GM21381 (cell line): ENCODE measurements around the gene DNTTIP2.
"Not testable (repeated sequence)": the region's sequence is repeated elsewhere in the genome, so short reads cannot be mapped to it uniquely, and the experiment has no call there.

ENCODE experiments used
- ATAC-seq: cut with Tn5 transposase; IDR thresholded peaks from one replicate; pipeline ENCODE4 v1.9.1; 2021; ENCODE audit warnings: mild to moderate bottlenecking, moderate library complexity; ENCODE audit not compliant: unreplicated experiment

The DNTTIP2 gene

GRCh38 chr1:93876244-93876643 lies 2.8 kb downstream of the DNTTIP2 start:
- no peak for ATAC-seq

- ATAC-seq: no peak
Observed at GRCh38 chr1:93874025-93874651, 4.9 kb downstream of the DNTTIP2 start.

GRCh38 chr1:93871366-93871765 lies 7.6 kb downstream of the DNTTIP2 start:
- no peak for ATAC-seq

- ATAC-seq: no peak
Observed at GRCh38 chr1:93869653-93870052, 9.4 kb downstream of the DNTTIP2 start.

GRCh38 chr1:93868492-93868891 lies 10.5 kb downstream of the DNTTIP2 start:
- ATAC-seq: not testable (repeated sequence)

- ATAC-seq: no peak
Observed at GRCh38 chr1:93865253-93865652, 13.8 kb downstream of the DNTTIP2 start.

- no peak for ATAC-seq
Observed at GRCh38 chr1:93864175-93864574, 14.8 kb downstream of the DNTTIP2 start.

- not testable (repeated sequence) for ATAC-seq
Observed at GRCh38 chr1:93857653-93858052, 21.4 kb downstream of the DNTTIP2 start.

GRCh38 chr1:93855983-93856382 lies 23.0 kb downstream of the DNTTIP2 start:
- ATAC-seq: not testable (repeated sequence)

- no peak for ATAC-seq
Observed at GRCh38 chr1:93853940-93854339, 25.1 kb downstream of the DNTTIP2 start.

- no peak for ATAC-seq
Observed at GRCh38 chr1:93851878-93852277, 27.1 kb downstream of the DNTTIP2 start.

- ATAC-seq: no peak
Observed at GRCh38 chr1:93851327-93851712, 27.7 kb downstream of the DNTTIP2 start.

- ATAC-seq: not testable (repeated sequence)
Observed at GRCh38 chr1:93850687-93851326, 28.2 kb downstream of the DNTTIP2 start.

GRCh38 chr1:93848350-93848883 lies 30.6 kb downstream of the DNTTIP2 start:
- ATAC-seq: no peak

- ATAC-seq: peak; percentile 23
Observed at GRCh38 chr1:93847811-93848288, 31.2 kb downstream of the DNTTIP2 start.

- peak; percentile 68 for ATAC-seq
Observed at GRCh38 chr1:93846992-93847810, 31.8 kb downstream of the DNTTIP2 start.

- ATAC-seq: peak; percentile 39
Observed at GRCh38 chr1:93846206-93846991, 32.6 kb downstream of the DNTTIP2 start.

- ATAC-seq: peak; percentile 1
Observed at GRCh38 chr1:93845538-93846205, 33.3 kb downstream of the DNTTIP2 start.

- no peak for ATAC-seq
Observed at GRCh38 chr1:93844262-93845045, 34.6 kb downstream of the DNTTIP2 start.
